Metanephros (tissue), 1 donor: ENCODE results near the gene OR1A1. TPM values are rescaled to one million over a fixed set of nuclear protein-coding genes. Genes with fewer than 3 reads are reported as not detected.

ENCODE experiments used
- total RNA-seq: library from RNA; depleted of rRNA; stranded (reverse); fragments of >200 nt; gene quantifications from one replicate; pipeline ENCODE4 v1.2.3, GENCODE V29; 2014

The OR1A1 gene, protein sequence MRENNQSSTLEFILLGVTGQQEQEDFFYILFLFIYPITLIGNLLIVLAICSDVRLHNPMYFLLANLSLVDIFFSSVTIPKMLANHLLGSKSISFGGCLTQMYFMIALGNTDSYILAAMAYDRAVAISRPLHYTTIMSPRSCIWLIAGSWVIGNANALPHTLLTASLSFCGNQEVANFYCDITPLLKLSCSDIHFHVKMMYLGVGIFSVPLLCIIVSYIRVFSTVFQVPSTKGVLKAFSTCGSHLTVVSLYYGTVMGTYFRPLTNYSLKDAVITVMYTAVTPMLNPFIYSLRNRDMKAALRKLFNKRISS
- not detected for total RNA-seq

DNA sequence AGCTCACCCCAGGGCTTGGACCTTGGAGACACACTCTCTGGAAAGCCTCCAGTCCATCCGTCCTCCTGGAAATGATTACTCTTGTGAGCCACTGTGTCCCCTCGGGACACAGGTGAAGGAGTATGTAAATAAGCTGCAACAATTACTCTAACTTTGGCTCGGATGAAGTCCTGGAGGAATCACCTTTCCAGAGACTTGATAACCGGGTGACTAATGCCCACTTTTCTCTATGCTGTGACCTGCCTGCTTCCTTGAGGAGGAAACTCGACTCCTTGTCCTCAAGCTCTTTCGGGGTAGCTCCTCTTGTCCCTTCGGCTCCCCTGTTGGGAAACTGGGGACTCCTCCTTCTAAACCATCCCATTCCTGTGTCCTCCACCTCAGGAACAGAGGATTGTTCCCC is at the start of gene OR1A1:
Gene OR1A1, plus strand, starts transcription at position 301 of the 400 bp plus-strand sequence. CDS start 7,954 bp downstream, outside the sequence.

GRCh38 chr17:3197219-3197618 is 10.2 kb upstream of the OR1A1 start, which contains the start of gene OR1A2:
Gene OR1A2 (plus strand): TSS chr17:3197519. CDS start chr17:3197519, 0 bp downstream.

Other genes starting within 250 kb of the OR1A1 start
- not detected for gene OR1D5, start 144.1 kb upstream of the OR1A1 start, total RNA-seq
- gene OR1D2, start 103.2 kb upstream of the OR1A1 start, total RNA-seq = not detected
- gene OR1G1, start 80.1 kb upstream of the OR1A1 start, total RNA-seq = not detected
- not detected for gene OR1A2, start 10.1 kb upstream of the OR1A1 start, total RNA-seq
- gene OR3A1, start 90.7 kb downstream of the OR1A1 start, total RNA-seq = 0.29 TPM
- gene OR3A2, start 178.6 kb downstream of the OR1A1 start, total RNA-seq = 0.23 TPM
- not detected for gene OR1E1, start 190.7 kb downstream of the OR1A1 start, total RNA-seq
- not detected for gene OR3A3, start 203.7 kb downstream of the OR1A1 start, total RNA-seq
- gene OR1E2, start 226.2 kb downstream of the OR1A1 start, total RNA-seq = not detected